Activated CD4-positive, alpha-beta T cell treated with anti-CD3 and anti-CD28 coated beads, Interleukin-2, amount 50 U/mL, for 48 hours (primary cell): ENCODE data around the gene PICK1.

ENCODE experiments used
- DNase-seq, 2 experiments: peaks; one replicate each; pipeline ENCODE4 v3.0.0-alpha.2; 2020

The PICK1 gene

GRCh38 chr22:38122616-38123015 lies 65.4 kb downstream of the PICK1 start:
- no peak for DNase-seq

DNA sequence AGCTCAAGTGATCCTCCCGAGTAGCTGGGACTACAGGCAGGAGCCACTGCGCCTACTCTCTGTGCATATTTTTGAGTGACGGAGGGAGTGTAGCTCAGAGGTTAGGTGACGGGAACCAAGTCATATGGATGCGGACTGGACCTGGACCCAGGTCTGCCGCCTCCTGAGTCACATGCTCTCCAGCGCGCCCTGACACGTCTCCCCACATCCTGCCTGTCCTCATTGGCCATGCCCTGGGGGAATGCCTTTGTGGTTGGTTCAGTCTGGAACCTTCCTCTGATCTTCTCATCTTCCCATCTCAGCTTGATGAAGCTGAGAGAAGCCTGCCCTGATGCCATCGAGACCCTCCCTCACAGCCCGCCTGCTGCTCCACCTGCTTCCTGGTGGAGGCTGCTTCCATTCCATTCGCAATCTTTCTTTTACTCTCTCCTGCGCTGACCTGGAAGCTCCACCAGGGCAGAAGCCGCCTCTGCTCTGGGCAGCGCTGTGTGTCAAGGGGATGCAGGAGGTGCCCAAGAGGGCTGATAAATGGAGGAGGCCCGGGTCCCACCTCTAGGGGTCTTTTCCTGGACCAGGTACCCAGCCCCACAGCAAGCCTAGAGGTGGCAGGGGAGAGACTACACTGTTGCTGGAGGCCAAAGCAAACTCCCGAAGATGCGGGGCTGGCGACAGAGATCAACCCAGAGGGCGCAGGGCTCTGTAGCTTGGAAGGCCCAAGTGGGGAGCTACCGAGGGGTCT lies 67.2 kb downstream of the PICK1 start:
- DNase-seq: no peak

GRCh38 chr22:38125038-38125610 lies 67.9 kb downstream of the PICK1 start:
- no peak for DNase-seq
